NT2/D1 (cell line): ENCODE data around the gene NATD1.

Source experiments
- DNase-seq: peaks from one replicate; pipeline ENCODE4 v3.0.0-alpha.2; 2011; ENCODE audit warnings: low read depth, low spot score
- H3K27me3 ChIP-seq: 2 replicates; pipeline ENCODE4 v1.6.0; 2011; ENCODE audit warnings: mild to moderate bottlenecking; ENCODE audit not compliant: insufficient read length, insufficient read depth
- H3K36me3 ChIP-seq: 2 replicates; pipeline ENCODE4 v1.6.1; 2011; ENCODE audit warnings: mild to moderate bottlenecking, low read length, mixed read lengths; ENCODE audit not compliant: insufficient read depth, insufficient read length
- H3K4me1 ChIP-seq: 2 replicates; pipeline ENCODE4 v1.5.1; 2011; ENCODE audit not compliant: insufficient read depth, insufficient read length
- H3K4me3 ChIP-seq: 2 replicates; pipeline ENCODE4 v1.5.1; 2011; ENCODE audit warnings: low read depth; ENCODE audit not compliant: insufficient read length
- H3K9ac ChIP-seq: 2 replicates; pipeline ENCODE4 v1.6.0; 2011; ENCODE audit warnings: low read depth; ENCODE audit not compliant: insufficient read length
- H3K9me3 ChIP-seq: 2 replicates; pipeline ENCODE4 v1.5.1; 2011; ENCODE audit warnings: mild to moderate bottlenecking, low read length; ENCODE audit not compliant: insufficient read depth
- SUZ12 ChIP-seq: IDR thresholded peaks from 2 replicates; pipeline ENCODE4 v1.6.1; 2011; ENCODE audit not compliant: insufficient read length, insufficient read depth; ENCODE audit errors: extremely low read depth
- YY1 ChIP-seq: IDR thresholded peaks from 2 replicates; pipeline ENCODE4 v1.6.1; 2011; ENCODE audit not compliant: insufficient read length, insufficient read depth
- ZNF274 ChIP-seq: IDR thresholded peaks from 2 replicates; pipeline ENCODE4 v1.6.1; 2011; ENCODE audit warnings: mild to moderate bottlenecking, low read depth, low read length

NATD1 gene

GRCh38 chr17:21251337-21252010, 1.7 kb downstream of the NATD1 start:
- no peaks in the 10 kb centered on the region for H3K4me1 ChIP-seq
- TF ChIP-seq SUZ12, result no peak
- no peak for TF ChIP-seq ZNF274
- no peak for TF ChIP-seq YY1
- H3K9ac ChIP-seq, result no peak overlapping the region
- peaks cover 13% of the 10 kb centered on the region for H3K27me3 ChIP-seq
- DNase-seq, result no peak
- no peaks in the 10 kb centered on the region for H3K9me3 ChIP-seq
- no peak overlapping the region for H3K4me3 ChIP-seq
- H3K36me3 ChIP-seq, result no peaks in the 10 kb centered on the region

- H3K9me3 ChIP-seq, result no peaks in the 10 kb centered on the region
- TF ChIP-seq ZNF274 (no peak), SUZ12 (no peak), YY1 (no peak)
- H3K36me3 ChIP-seq, result no peaks in the 10 kb centered on the region
- peaks cover 13% of the 10 kb centered on the region for H3K27me3 ChIP-seq
- H3K9ac ChIP-seq, result no peak overlapping the region
- H3K4me3 ChIP-seq, result no peak overlapping the region
- H3K4me1 ChIP-seq, result no peaks in the 10 kb centered on the region
- no peak for DNase-seq
Observed at GRCh38 chr17:21250854-21251253, 2.4 kb downstream of the NATD1 start.

- H3K36me3 ChIP-seq, result no peaks in the 10 kb centered on the region
- no peak overlapping the region for H3K4me3 ChIP-seq
- no peak for TF ChIP-seq YY1
- TF ChIP-seq ZNF274, result no peak
- no peak for TF ChIP-seq SUZ12
- DNase-seq, result no peak
- H3K27me3 ChIP-seq, result peaks cover 13% of the 10 kb centered on the region
- H3K9me3 ChIP-seq, result no peaks in the 10 kb centered on the region
- no peak overlapping the region for H3K9ac ChIP-seq
- H3K4me1 ChIP-seq, result no peaks in the 10 kb centered on the region
Observed at GRCh38 chr17:21249920-21250703, 3.1 kb downstream of the NATD1 start.

GRCh38 chr17:21249086-21249795, 4.0 kb downstream of the NATD1 start:
- H3K36me3 ChIP-seq, result no peaks in the 10 kb centered on the region
- no peak for DNase-seq
- TF ChIP-seq ZNF274, result no peak
- no peak for TF ChIP-seq SUZ12
- TF ChIP-seq YY1, result no peak
- no peaks in the 10 kb centered on the region for H3K4me1 ChIP-seq
- peaks cover 13% of the 10 kb centered on the region for H3K27me3 ChIP-seq
- H3K4me3 ChIP-seq, result no peak overlapping the region
- H3K9me3 ChIP-seq, result no peaks in the 10 kb centered on the region
- no peak overlapping the region for H3K9ac ChIP-seq

GRCh38 chr17:21248500-21248899, 4.7 kb downstream of the NATD1 start:
- Histone ChIP-seq H3K27me3 (peaks cover 7% of the 10 kb centered on the region), H3K4me3 (no peak overlapping the region), H3K4me1 (peaks cover 4% of the 10 kb centered on the region), H3K36me3 (no peaks in the 10 kb centered on the region), H3K9me3 (no peaks in the 10 kb centered on the region), H3K9ac (no peak overlapping the region)
- TF ChIP-seq YY1 (no peak), SUZ12 (no peak), ZNF274 (no peak)
- DNase-seq, result no peak

- no peaks in the 10 kb centered on the region for H3K36me3 ChIP-seq
- H3K4me3 ChIP-seq, result no peak overlapping the region
- DNase-seq, result no peak
- H3K4me1 ChIP-seq, result peaks cover 11% of the 10 kb centered on the region
- H3K9ac ChIP-seq, result peak overlapping the region; percentile 17
- TF ChIP-seq SUZ12 (no peak), ZNF274 (no peak), YY1 (no peak)
- H3K9me3 ChIP-seq, result no peaks in the 10 kb centered on the region
- H3K27me3 ChIP-seq, result peaks cover 7% of the 10 kb centered on the region
Observed at GRCh38 chr17:21247552-21248258, 5.5 kb downstream of the NATD1 start.

- no peak overlapping the region for H3K9ac ChIP-seq
- no peak overlapping the region for H3K4me3 ChIP-seq
- no peak for DNase-seq
- H3K9me3 ChIP-seq, result no peaks in the 10 kb centered on the region
- TF ChIP-seq ZNF274 (no peak), YY1 (no peak), SUZ12 (no peak)
- H3K4me1 ChIP-seq, result peaks cover 20% of the 10 kb centered on the region
- H3K36me3 ChIP-seq, result no peaks in the 10 kb centered on the region
- no peaks in the 10 kb centered on the region for H3K27me3 ChIP-seq
Observed at GRCh38 chr17:21246698-21247097, 6.5 kb downstream of the NATD1 start.
